Measurements from ENCODE around the gene FKBP5.

- TF ChIP-seq CTCF (IDR thresholded peaks at IDR 0.05; ENCODE audit: borderline replicate concordance, extremely low read depth, low read length, poor library complexity, severe bottlenecking) (no peak), EZH2 (IDR thresholded peaks at IDR 0.05; ENCODE audit: borderline replicate concordance, low read depth, low read length, severe bottlenecking) (no peak)
These were observed 156.6 kb downstream of the FKBP5 start for GRCh38 chr6:35532126-35532525.

Data from DND-41 (cell line).